ENCODE measurements around the gene NELFCD.

DNA sequence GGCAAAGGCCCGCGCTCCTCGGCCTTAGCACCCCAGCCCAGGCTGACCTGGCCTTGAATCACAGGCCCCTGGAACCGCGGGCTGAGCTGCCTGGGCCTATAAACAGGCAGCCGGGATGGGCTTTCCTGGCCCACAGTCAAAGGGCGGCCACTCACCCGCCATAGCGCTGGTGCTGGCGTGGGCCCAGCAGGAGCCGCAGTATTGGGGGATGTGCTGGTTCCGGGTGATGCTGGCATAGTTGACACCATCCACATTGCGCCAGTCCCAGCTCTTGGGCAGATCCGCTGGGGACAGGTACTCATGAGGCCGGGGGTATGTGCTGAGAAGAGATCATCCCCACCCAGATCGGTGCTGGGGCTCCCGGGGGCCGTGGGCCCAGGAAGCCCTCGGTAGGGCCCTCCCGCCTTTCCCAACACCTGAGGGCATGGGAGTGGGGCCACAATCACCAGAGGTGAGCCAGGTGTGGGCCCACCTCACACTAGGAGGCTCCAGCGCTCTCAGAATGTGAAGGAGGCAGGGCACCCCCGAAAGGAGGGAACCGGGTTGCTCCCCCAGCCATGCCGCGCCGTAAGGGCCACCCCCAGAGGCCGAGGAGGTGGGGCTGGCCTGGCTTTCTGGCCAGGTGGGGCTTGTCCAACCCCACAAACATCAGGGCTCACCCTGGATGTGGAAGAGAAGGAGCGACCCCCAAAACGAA, 25.3 kb downstream of the NELFCD start:
- no peak for TF ChIP-seq NFIC (IDR thresholded peaks at IDR 0.05)
- TF ChIP-seq, protein P1, sequence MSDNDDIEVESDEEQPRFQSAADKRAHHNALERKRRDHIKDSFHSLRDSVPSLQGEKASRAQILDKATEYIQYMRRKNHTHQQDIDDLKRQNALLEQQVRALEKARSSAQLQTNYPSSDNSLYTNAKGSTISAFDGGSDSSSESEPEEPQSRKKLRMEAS (IDR thresholded peaks at IDR 0.05), result no peak
- TF ChIP-seq YY1 (IDR thresholded peaks at IDR 0.05; ENCODE audit: low read depth), result no peak
- TF ChIP-seq FOXM1 (IDR thresholded peaks at IDR 0.05; ENCODE audit: borderline replicate concordance, low read depth), result no peak
- no peak for TF ChIP-seq TAF1 (IDR thresholded peaks at IDR 0.05; ENCODE audit: low read depth)
- no peak for TF ChIP-seq EP300 (IDR thresholded peaks at IDR 0.05; ENCODE audit: borderline replicate concordance)
- no peak for TF ChIP-seq REST (IDR thresholded peaks at IDR 0.05; ENCODE audit: low read depth)
- no peak for TF ChIP-seq TCF12 (IDR thresholded peaks at IDR 0.05; ENCODE audit: low read depth)
- no peak for TF ChIP-seq CREB1 (IDR thresholded peaks at IDR 0.05; ENCODE audit: low read depth)
